ENCODE results near the gene SP4.

SP4 gene

DNA sequence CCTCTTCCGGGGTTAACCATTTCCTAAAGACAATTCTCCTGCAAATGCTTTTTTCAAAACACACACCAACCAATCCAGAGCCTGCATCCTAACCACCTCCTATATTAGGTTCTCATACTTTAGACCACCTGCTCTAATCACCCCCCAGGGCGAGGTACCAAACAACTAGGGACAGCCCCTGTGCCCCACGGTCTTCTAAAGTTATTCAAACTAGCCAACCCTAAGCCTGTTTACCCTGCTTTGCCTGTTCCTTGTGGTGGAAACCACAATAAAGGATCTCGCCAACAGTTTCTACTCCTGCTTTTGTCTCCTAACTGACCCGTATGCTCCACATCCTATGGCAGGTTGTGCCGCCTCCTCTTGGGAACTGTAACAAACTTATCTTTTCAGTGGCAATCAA is 21.1 kb downstream of the SP4 start:
- no peak for DNase-seq

DNA sequence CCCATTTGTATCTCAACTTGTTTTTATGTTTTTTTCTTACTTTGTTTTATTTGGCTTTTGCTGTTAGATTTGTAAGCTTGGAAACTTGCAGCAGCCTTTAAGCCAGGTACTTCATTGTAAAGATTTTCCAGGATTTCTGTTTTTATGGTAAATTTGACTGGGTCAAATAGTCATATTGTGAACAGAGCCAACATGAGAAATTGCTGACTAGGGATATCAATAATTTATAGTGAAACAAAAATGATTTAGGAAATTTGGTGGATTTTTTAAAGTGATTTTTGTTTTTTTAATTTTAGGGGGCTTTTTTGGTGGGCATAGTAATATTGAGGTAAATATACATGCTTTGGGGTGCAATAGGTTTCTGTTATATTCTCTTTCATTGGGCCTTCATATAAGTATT is 22.2 kb downstream of the SP4 start:
- no peak for DNase-seq

DNA sequence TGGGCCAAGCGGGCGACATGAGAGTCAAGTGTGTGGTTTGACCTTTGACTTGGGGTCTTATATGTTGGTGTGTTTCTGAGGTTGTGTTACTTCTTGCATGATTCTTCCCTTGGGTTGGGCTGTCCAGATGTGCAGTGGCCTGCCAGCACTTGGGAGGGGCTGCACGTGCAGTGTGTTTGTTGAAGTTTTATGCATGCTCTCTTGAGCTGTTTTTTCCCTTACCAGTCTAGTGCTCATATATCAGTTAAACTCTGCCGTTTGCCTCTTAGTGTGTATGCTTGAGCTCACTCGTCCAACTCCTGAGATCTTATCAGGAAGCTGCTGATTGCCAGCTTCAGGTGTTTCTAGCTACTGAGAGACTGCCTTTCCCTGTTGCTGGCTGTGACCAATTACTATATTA is 23.1 kb downstream of the SP4 start:
- DNase-seq, result no peak

DNA sequence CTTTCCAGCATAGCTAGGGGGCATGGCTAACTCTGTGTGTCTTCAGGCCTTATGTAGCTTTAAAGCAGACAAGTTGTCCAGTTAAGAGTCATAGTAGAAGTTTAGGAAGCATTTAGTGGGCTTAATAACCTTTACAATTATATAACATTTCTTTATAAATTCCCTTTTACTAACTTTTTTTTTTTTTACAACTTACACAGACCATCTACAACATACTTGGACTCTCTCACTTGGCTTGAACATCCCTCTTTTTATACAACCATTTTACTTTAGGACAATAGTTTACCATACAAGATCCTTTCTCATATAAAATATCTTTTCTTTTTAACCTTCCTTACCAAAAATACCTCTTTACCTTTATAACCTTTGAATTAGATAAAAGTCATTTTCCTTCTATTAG is 26.3 kb downstream of the SP4 start:
- no peak for DNase-seq

DNA sequence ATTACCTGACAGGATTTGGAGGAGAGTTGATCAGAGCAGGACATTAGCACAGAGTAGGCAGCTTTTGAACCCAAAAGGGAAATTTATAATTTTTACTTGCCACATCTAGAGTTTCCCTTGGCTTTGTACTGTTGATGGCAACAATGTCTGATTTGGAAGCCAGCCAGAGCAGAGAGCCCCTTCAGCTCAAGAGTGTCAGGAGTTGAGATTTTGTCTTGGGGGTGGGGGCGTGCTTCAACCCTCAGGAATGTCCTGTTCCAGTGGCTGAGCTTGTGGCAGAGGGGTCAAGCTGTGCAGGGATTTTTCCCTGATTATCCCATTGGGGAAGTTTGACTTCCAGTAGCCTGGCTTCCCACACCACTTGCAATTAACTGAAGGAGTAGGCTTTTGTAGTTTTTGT is 27.0 kb downstream of the SP4 start:
- no peak for DNase-seq

DNA sequence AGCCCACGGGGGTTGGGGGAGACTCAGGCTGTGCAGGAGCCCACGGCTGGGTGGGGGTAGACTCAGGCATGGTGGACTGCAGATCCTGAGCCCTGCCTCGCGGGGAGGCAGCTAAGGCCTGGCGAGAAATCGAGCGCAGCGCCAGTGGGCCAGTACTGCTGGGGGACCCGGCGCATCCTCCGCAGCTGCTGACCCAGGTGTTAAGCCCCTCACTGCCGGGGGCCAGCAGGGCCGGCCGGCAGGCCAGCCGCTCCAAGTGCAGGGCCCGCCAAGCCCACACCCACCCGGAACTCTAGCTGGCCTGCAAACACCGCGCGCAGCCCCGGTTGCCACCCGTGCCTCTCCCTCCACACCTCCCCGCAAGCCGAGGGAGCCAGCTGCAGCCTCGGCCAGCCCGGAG is 33.4 kb downstream of the SP4 start:
- DNase-seq, result no peak

DNA sequence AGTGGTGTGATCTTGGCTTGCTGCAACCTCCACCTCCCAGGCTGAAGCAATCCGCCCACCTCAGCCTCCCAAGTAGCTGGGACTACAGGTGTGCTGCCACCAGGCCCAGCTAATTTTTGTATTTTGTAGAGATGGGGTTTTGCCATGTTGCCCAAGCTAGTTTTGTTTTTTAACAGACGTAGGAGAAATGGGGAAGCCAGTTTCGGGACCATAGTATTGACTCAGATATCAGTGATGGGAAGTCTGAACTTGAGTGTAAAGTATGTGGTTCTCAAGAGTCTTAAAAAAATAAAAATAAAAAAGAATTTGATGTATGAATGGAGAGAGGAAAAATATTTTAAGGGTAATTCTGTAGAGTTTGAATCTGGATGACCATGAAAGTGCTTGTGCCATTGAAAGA is 34.2 kb downstream of the SP4 start:
- DNase-seq, result no peak

DNA sequence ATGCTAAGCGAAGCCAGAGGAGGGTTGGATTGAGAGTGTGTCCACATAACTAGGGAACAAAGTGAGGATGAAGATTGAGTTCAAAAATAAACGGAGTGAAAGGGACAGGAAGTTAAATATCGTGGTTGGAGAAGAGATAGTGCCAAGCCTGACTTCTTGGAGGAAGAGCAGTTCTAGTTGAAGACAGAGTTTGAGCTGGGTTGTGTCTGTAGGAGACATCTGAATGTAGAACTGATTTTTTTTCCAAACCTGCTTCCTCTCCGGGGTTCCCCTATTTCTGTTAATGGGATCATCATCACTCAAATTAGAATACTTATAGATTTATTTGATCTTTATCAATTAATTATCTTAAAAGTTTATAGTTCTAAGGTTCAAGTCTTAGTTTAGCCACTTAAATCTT is 35.6 kb downstream of the SP4 start:
- DNase-seq, result no peak

DNA sequence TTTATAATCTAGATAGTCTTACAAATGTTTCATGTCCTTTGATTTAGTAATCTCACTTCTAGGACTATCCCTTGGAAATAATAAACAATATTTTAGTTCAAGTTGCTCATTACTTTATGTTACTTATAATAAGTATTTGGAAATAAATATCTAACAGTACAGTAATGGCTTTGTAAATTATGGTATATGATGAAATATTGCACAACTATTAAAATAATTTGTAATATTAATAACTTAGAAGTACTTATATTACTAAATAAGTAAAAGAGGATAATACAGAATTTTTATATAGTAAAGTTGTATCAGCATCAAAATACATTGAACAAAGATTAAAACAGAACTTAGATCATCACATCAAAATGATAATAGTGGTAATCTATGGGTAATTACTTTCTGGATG is 41.1 kb downstream of the SP4 start:
- no peak for DNase-seq

DNA sequence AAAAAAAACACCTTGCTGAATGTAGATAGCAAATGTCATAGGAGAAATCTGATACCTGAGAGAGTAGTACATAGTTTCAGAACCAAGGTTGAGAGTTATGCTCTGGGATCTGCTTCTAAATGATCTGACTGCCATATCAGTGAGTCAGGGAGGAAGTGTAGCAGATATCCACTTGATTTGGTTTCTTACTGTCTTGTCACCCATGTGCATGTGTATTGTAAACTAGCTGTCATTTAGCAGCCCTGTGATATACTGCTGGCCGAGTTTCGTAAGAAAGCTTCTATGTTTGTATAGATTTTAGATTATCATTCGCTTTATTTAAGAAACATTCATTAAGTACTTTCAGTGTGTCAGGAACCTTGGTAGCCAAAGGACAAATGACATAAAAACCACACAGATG is 42.0 kb downstream of the SP4 start:
- no peak for DNase-seq

DNA sequence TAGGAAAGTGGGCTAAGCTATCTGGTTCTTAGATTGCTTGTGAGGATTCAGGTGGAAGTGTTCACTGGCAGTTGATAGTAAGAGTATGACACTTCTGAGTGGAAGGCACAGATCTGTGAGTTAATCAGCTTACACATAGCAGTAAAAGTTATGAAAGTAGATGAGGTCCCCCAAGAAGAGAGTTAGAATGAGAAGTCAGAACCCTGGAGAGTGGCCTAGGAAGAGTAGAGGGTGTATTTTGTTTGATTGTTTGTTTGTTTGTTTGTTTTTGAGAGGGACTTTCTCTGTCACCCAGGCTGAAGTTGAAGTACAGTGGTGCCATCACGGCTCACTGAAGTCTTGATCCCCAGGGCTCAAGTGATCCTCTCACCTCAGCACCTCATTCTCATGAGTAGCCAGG is 44.1 kb downstream of the SP4 start:
- DNase-seq, result no peak

DNA sequence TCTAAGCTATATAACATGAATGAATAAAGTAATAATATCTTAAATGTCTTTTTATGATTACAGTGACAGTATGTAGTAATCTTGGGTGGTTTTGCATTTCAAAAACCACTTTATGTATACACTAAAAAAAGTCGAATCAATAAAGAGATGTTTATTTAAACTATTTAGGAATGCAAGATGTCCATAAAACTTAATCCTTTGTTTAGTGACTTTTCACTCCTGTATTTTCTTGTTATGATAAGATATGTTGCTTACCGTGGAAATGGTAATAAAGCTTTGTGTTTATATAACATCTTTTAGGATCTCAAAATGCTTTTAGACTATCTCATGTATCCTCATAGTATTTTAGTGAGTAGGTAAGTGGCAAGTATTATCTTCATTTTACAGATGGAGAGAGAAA is 48.5 kb downstream of the SP4 start:
- DNase-seq, result no peak

DNA sequence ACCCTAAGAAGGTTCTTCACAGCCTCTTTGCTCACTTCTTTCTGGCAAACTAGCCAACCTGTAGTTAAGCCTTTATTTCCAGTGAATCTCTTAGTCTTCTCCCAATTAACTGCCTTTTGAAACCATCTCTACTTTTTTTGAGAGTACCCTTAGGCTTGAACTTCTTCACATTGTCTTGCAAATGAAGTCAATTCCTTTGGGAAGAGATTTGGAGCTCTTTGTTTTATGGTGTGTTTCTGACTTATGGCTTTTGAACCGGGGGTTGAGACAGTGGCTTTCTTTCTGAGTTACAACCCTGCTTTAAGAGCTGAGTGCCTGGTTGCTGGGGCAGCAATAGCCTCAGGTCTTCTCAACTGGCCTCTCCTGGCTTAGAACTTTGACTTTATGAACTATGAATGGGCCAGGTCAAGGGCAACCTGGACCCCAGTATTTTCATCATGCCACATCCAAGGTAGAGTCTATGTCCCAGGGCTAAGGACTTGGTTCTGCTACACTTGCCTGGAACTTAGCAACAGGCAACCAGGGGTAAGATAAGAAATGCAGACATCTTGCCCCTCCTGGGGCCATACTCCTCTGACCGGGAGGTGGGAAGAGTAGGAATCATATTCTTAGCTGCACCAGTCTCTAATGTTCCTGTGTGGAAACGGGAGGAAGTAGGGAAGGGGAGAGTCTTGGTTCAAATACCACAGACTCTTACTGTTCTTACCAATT is 53.0 kb downstream of the SP4 start:
- DNase-seq, result no peak

DNA sequence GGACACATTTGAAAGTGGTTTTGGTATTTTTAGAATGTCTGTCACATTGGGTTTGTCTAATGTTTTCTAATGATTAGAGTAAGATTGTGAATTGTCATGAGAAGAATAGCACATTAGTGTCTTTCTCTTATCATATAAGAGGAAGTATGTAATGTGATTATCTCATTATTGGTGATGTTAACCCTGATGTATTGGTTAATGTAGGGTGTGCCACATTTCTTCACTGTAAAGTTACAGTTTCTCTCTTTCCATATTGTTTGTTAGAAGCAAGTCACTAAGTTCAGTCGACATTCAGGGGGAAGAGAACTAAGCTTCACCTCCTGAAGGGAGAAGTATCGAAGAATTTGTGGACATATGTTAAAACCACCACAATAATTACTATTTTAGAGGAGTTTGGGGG is 58.6 kb downstream of the SP4 start:
- DNase-seq, result no peak

DNA sequence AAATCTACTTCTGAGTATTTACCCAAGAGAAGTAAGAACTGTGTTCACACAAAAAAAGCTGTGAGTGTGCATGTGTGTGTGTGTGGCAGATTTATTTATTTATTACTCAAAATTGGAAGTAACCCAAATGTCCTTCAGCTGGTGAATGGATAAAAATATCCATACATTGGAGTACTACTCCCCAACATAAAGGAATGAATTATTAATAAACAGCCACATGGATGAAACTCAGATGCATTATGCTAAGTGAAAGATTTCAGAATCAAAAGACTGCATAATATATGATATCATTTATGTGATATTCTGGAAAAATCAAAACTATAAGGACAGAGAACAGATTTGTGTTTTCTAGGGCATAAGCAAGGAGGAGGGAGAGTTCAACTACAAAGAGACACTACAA is 67.8 kb downstream of the SP4 start:
- DNase-seq, result no peak

DNA sequence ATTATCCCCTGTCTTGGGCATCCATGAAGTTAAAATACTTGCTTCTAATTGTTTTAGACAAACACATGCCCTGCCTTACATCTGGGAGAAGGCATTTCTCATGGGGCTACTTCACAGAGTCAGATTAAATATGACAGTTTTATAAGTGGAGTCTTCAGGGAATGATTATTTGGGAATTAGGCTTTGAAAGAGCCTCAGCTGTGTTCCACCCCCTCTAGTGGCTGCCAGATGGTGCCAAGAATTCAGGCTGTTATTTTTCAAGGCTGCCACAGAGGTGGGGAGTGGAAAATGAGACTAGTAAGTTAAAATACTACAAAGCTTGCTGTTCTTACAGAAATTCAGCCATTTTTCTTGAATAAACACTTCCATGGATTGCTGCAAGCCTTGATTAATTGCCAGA is 69.2 kb downstream of the SP4 start:
- DNase-seq, result no peak

DNA sequence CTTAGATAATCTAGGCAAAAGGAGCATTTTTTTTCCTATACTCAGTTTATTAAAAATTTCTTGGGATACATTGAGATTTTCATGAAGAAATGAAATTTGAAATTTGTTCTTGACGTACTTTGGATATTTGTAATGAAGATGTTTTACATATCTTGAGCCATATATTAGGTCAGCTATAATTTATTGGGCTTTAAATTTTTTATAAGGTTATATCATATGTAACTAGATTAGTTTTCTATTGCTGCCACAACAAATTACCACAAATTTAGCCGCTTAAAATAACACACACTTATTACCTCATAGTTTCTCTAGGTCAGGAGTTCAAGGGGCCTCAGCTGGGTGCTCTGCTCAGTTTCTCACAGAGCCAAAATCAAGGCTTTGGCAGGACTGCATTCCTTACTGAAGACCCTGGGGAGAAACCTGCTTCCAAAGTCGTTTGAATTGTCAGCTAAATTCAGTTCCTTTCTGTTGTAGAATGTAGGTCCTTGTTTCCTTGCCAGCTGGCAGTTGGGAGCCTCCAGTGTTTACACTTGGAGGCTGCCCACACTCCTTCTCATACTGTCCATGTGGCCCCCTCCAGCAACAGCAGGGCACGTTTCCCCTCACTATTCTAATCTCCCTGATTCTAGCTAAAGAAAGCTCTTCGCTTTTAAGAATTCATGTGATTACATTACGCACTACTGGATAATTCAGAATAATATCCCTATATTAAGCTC is 72.4 kb downstream of the SP4 start:
- DNase-seq, result no peak

DNA sequence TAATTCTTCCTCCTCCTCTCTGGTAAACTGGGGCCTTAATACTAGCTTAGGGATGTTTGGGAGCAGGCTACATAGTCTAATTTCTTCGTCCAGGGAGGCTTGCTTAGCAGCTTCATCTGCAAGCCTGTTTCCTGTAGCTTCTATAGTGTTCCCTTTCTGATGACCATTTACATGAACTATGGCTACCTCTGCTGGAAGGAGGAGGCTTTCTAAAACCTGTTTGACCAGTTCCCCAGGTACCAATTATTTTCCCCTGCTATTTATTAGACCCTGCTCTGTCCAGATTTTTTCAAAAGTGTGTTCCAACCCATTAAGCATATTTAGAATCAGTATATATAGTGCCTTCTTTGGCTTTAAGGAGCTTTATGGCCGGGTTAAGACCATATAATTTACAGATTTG is 76.1 kb downstream of the SP4 start:
- no peak for DNase-seq

DNA sequence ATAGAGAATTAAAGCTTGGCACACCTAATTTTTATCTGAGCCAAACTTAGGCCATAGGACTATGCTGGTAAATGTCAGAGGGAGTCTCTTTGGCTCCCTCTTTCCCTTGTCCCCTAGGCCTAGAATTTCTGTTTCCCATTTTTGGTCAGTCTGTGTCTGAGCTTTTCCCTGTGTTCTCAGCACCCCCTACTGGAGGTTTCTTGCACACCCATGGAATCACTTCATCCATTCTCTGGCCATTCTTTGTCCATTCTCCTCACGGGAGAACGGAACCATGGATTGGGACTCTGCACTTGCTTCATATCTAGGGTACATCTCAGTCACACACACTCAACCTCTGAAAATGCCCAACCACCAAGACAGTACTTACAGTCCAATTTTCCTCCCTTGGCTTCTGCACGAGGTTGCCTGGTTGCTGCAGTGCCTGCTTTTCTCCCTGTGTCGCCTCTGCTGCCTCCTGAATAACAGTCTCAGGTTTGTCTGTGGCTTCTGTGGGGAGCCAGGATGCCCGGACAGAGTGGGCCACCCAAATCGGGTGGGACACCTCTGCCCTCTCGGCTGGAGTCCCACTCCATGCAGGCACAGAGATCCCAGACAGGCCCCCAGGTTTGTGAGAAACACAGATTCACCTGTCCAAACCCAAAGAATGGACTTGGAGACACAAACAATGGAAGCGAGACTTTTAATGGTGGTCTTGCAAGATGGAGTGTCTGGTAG is 79.9 kb downstream of the SP4 start:
- peak; percentile 16 for DNase-seq

DNA sequence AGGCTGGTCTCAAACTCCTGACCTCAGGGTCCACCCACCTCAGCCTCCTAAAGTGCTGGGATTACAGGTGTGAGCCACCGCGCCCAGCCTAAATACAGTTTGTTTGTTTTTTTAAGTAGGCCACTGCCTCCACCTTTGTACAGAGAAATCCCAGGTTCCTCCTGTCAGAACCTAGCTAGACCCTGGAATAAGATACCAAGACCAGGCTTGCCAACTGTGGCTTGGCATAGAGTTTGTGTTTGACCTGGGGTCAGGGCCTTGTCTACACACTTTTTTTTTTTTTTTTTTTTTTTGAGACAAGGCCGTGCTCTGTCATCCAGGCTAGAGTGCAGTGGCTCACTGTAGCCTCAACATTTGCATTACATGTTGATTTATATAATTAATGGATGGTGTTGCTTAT is 80.7 kb downstream of the SP4 start:
- DNase-seq, result no peak

DNA sequence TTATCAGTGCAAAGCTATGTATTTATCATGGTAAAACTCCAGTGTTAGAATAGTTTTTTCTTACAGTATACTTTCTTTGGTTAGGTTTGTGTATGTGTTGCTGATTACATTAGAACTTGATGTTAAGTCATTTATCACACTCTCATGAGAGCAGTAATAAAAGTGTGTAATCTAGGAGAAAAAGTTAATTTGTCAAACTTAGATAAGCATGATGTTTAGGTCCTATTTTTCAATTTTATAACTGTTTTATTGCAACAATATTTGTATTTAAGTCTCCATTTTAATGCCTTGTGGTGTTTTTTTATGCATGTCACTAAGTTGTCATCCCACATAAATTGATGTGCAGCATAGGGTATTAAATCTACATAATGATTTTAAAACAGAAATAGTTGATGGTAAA is 86.2 kb downstream of the SP4 start:
- no peak for DNase-seq

DNA sequence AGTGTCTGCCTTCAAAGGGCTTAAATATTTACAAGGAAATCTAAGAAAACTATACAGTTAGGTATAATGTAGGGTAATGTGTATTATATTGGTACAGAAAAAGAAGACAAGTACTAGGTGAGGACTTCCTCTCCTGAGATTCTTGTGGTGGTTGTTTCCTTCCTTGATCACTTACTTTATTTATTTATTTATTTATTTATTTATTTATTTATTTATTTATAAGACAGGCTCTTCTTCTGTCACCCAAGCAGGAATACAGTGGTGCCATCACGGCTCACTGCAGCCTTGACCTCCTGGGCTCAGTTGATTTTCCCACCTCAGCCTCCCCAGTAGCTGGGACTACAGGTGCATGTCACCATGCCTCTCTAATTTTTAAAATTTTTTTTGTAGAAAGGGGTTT is 96.8 kb downstream of the SP4 start:
- no peak for DNase-seq

DNA sequence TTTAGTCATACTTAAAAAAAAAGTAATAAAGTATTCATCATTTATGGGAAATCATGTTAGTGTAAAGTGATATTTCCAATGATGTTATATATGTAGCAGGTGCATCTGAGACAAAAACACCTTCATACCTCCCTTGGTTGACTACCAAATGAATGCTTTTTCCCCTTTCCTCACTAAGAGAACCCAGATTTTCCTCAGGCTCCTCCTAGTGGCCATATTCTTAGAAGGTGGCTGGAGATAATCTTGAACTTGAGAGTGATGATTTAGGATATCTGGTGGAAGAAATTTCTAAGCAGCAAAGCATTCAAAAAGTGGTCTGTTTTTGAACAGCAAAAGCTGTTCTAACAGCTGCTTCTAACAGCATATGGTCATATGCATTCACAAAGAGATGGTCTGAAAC is 98.1 kb downstream of the SP4 start:
- no peak for DNase-seq

DNA sequence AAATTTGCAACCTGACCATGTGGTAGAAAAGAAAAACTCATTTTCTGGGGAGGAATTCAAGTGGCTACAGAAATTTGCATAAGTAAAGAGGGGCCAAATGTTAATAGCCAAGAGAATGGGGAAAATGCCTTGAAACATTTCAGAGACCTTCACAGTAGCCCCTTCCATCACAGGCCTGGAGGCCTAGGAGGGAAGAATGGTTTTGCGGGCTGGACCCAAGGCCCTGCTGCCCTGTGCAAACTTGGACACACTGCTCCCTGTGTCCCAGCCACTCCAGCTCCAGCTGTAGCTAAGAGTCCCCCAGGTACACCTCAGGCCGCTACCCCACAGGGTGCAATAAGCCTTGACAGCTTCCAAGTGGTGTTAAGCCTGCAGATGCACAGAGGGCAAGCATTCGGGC is 98.6 kb downstream of the SP4 start:
- no peak for DNase-seq

Measured in stimulated activated CD4-positive, alpha-beta T cell treated with anti-CD3 and anti-CD28 coated beads, Interleukin-12 subunit alpha, Interleukin-12 subunit beta, amount 100 ng/mL, for 4 hours (primary cell).